HepG2 (cell line): ENCODE data around the gene POGK. TPM values are rescaled to one million over a fixed set of nuclear protein-coding genes. Genes with fewer than 3 reads are reported as not detected.
A peak's percentile ranks its signal among the peaks of the same experiment; 100 is the strongest.

Experiments
- ATF2 ChIP-seq: sonication (generic); formaldehyde crosslinking; IDR thresholded peaks from 2 replicates; pipeline ENCODE4 v1.4.0; 2020; ENCODE audit warnings: missing genetic modification reagents
- BATF2 ChIP-seq: sonication (generic); formaldehyde crosslinking; IDR thresholded peaks from 2 replicates; pipeline ENCODE4 v1.8.0; 2022; ENCODE audit warnings: mild to moderate bottlenecking, missing genetic modification reagents, moderate library complexity
- MAZ ChIP-seq, 2 experiments: sonication (generic) in 1 of 2; formaldehyde crosslinking in 1 of 2; IDR thresholded peaks; 2 replicates each; pipeline versions ENCODE4 v1.5.0 to v1.6.1; 2012 to 2020; ENCODE audit warnings: low read depth in 2 of 2, mild to moderate bottlenecking in 2 of 2, borderline replicate concordance in 1 of 2, improper control_type of control experiment in 1 of 2, low read length in 1 of 2, missing genetic modification reagents in 1 of 2, moderate library complexity in 1 of 2
- MTF2 ChIP-seq: sonication (generic); formaldehyde crosslinking; IDR thresholded peaks from 2 replicates; pipeline ENCODE4 v1.5.0; 2020; ENCODE audit warnings: missing genetic modification reagents, borderline replicate concordance
- MXD3 ChIP-seq: IDR thresholded peaks from 2 replicates; pipeline ENCODE4 v1.6.1; 2016; ENCODE audit warnings: mild to moderate bottlenecking, missing biosample characterization, missing genetic modification reagents
- POLR2AphosphoS2 ChIP-seq: IDR thresholded peaks from 2 replicates; pipeline ENCODE4 v1.6.1; 2011; ENCODE audit warnings: low read depth, low read length, improper control_type of control experiment
- SMYD3 ChIP-seq: sonication (generic); formaldehyde crosslinking; IDR thresholded peaks from 2 replicates; pipeline ENCODE4 v1.8.1; 2023; ENCODE audit warnings: mild to moderate bottlenecking, missing genetic modification reagents
- SP2 ChIP-seq: sonication (generic); formaldehyde crosslinking; IDR thresholded peaks from 2 replicates; pipeline ENCODE4 v1.5.1; 2020; ENCODE audit warnings: mild to moderate bottlenecking, missing genetic modification reagents
- STAT6 ChIP-seq: sonication (generic); formaldehyde crosslinking; IDR thresholded peaks from 2 replicates; pipeline ENCODE4 v1.4.0; 2020; ENCODE audit warnings: missing genetic modification reagents, mild to moderate bottlenecking, borderline replicate concordance
- TP53 ChIP-seq: sonication (generic); formaldehyde crosslinking; conservative IDR thresholded peaks from 2 replicates; pipeline ENCODE4 v1.4.0; 2020; ENCODE audit warnings: missing genetic modification reagents
- ZBTB38 ChIP-seq: sonication (generic); formaldehyde crosslinking; IDR thresholded peaks from 2 replicates; pipeline ENCODE4 v1.5.1; 2020; ENCODE audit warnings: mild to moderate bottlenecking, missing genetic modification reagents
- ZFYVE20 ChIP-seq: sonication (generic); formaldehyde crosslinking; IDR thresholded peaks from 2 replicates; pipeline ENCODE4 v1.8.0; 2023; ENCODE audit warnings: low read depth, mild to moderate bottlenecking, moderate library complexity, missing genetic modification reagents, borderline replicate concordance
- ZNF138 ChIP-seq: sonication (generic); formaldehyde crosslinking; IDR thresholded peaks from 2 replicates; pipeline ENCODE4 v1.5.0; 2020; ENCODE audit warnings: mild to moderate bottlenecking, low read depth, missing genetic modification reagents
- ZNF224 ChIP-seq: sonication (generic); formaldehyde crosslinking; IDR thresholded peaks from 2 replicates; pipeline ENCODE4 v1.5.0; 2020; ENCODE audit warnings: mild to moderate bottlenecking, missing genetic modification reagents
- ZNF230 ChIP-seq: sonication (generic); formaldehyde crosslinking; IDR thresholded peaks from 2 replicates; pipeline ENCODE4 v1.4.0; 2020; ENCODE audit warnings: mild to moderate bottlenecking, missing genetic modification reagents
- ZNF468 ChIP-seq: sonication (generic); formaldehyde crosslinking; IDR thresholded peaks from 2 replicates; pipeline ENCODE4 v1.8.0; 2022; ENCODE audit warnings: mild to moderate bottlenecking, moderate library complexity, missing genetic modification reagents
- ZNF546 ChIP-seq: sonication (generic); formaldehyde crosslinking; conservative IDR thresholded peaks from 2 replicates; pipeline ENCODE4 v1.8.1; 2023; ENCODE audit warnings: mild to moderate bottlenecking, missing genetic modification reagents
- ZNF547 ChIP-seq: sonication (generic); formaldehyde crosslinking; IDR thresholded peaks from 2 replicates; pipeline ENCODE4 v1.5.1; 2020; ENCODE audit warnings: mild to moderate bottlenecking, missing genetic modification reagents
- ZNF556 ChIP-seq: sonication (generic); formaldehyde crosslinking; IDR thresholded peaks from 2 replicates; pipeline ENCODE4 v1.4.0; 2020; ENCODE audit warnings: mild to moderate bottlenecking, missing genetic modification reagents, borderline replicate concordance
- ZSCAN5A ChIP-seq: sonication (generic); formaldehyde crosslinking; IDR thresholded peaks from 2 replicates; pipeline ENCODE4 v1.8.0; 2022; ENCODE audit warnings: mild to moderate bottlenecking, missing genetic modification reagents, borderline replicate concordance
- ZXDC ChIP-seq: sonication (generic); formaldehyde crosslinking; IDR thresholded peaks from 2 replicates; pipeline ENCODE4 v1.5.0; 2020; ENCODE audit warnings: mild to moderate bottlenecking, missing genetic modification reagents
- polyA plus RNA-seq, 8 experiments: library from polyadenylated mRNA; depleted of rRNA in 3 of 8; stranded (reverse) in 7 of 8; unstranded in 1 of 8; fragments of >200 nt; fragmentation: Illumina TruSeq in 4 of 8; extraction: Trizol in 4 of 8; gene quantifications; 2 replicates each; pipeline versions ENCODE4 v1.2.1 to v1.2.3, GENCODE V29; 2011 to 2016; ENCODE audit warnings: low read depth in 4 of 8, missing spikeins in 1 of 8, mixed read lengths in 1 of 8; ENCODE audit not compliant: insufficient read depth in 1 of 8
- total RNA-seq, 5 experiments: library from RNA; depleted of rRNA; stranded (reverse); fragments of >200 nt; fragmentation: Illumina TruSeq; extraction: Trizol; gene quantifications; 2 replicates each; pipeline ENCODE4 v1.2.3, GENCODE V29; 2016; ENCODE audit warnings: low read depth in 1 of 5

The POGK gene
- total and polyA plus RNA-seq, 2 of the 13 experiments (the other 11 are each of a cell fraction or from before 2014, with no cell fraction given) = 4.8 to 16.2 TPM

- TF ChIP-seq ZNF546 (CRISPR knock-in tag) = no peak
- no peak for TF ChIP-seq ZXDC (CRISPR knock-in tag)
- TF ChIP-seq ZNF556 (CRISPR knock-in tag) = no peak
- no peak for TF ChIP-seq ZFYVE20 (CRISPR knock-in tag)
- TF ChIP-seq SMYD3 (CRISPR knock-in tag) = no peak
- TF ChIP-seq MAZ (IDR thresholded peaks at IDR 0.05; ENCODE audit: borderline replicate concordance, low read depth, low read length) = no peak
- no peak for TF ChIP-seq MAZ (CRISPR knock-in tag; IDR thresholded peaks at IDR 0.05; ENCODE audit: low read depth)
- TF ChIP-seq STAT6 = no peak
- TF ChIP-seq BATF2 (CRISPR knock-in tag) = no peak
- no peak for TF ChIP-seq MXD3 (CRISPR knock-in tag)
- TF ChIP-seq ZNF230 (CRISPR knock-in tag) = no peak
- TF ChIP-seq ZNF224 (CRISPR knock-in tag) = no peak
- no peak for TF ChIP-seq ZSCAN5A (CRISPR knock-in tag)
- no peak for TF ChIP-seq ZNF138 (CRISPR knock-in tag)
- no peak for TF ChIP-seq MTF2
- no peak for TF ChIP-seq ZNF547 (CRISPR knock-in tag)
- no peak for TF ChIP-seq TP53
- TF ChIP-seq SP2 = no peak
- no peak for TF ChIP-seq POLR2AphosphoS2
- no peak for TF ChIP-seq ZNF468 (CRISPR knock-in tag)
- peak; percentile 32; the same call in 1 of the 2 replicates for TF ChIP-seq ATF2 (CRISPR knock-in tag)
- no peak for TF ChIP-seq ZBTB38
Measured at GRCh38 chr1:166874464-166874863, 35.2 kb downstream of the POGK start (continued).
